Bronchial epithelial cell (primary cell): ENCODE measurements around the gene ADPGK. TPM values are rescaled to one million over a fixed set of nuclear protein-coding genes. Genes with fewer than 3 reads are reported as not detected.
A peak's percentile ranks its signal among the peaks of the same experiment; 100 is the strongest.

Experiments
- DNase-seq: peaks from one replicate; pipeline ENCODE4 v3.0.0-alpha.2; 2010; ENCODE audit warnings: low read depth
- FAIRE-seq: peaks from 2 replicates; lab custom pipeline; 2011; peaks lifted over from hg19 to GRCh38; lab: Jason Lieb, UNC
- H3K27me3 ChIP-seq: 2 replicates; pipeline ENCODE4 v1.5.1; 2011; ENCODE audit warnings: low read length; ENCODE audit not compliant: control insufficient read depth, insufficient read depth
- H3K36me3 ChIP-seq: 2 replicates; pipeline ENCODE4 v1.5.1; 2011; ENCODE audit warnings: low read length; ENCODE audit not compliant: control insufficient read depth, insufficient read depth
- H3K4me3 ChIP-seq: 2 replicates; pipeline ENCODE4 v1.5.1; 2011; ENCODE audit warnings: mild to moderate bottlenecking, low read depth, low read length, control low read depth
- total RNA-seq: library from RNA; depleted of rRNA; stranded (reverse); fragments of >200 nt; gene quantifications from 2 replicates; pipeline ENCODE4 v1.2.1, GENCODE V29; 2014
- TF ChIP-seq, protein P1 (sequence below): IDR thresholded peaks from 2 replicates; pipeline ENCODE4 v1.5.1; 2011; ENCODE audit warnings: mild to moderate bottlenecking, moderate library complexity, low read length, control low read depth, inconsistent platforms; ENCODE audit not compliant: insufficient read depth, severe bottlenecking

The ADPGK gene
- total RNA-seq, 1 donor from 2014 or later: 40.5 TPM

DNA sequence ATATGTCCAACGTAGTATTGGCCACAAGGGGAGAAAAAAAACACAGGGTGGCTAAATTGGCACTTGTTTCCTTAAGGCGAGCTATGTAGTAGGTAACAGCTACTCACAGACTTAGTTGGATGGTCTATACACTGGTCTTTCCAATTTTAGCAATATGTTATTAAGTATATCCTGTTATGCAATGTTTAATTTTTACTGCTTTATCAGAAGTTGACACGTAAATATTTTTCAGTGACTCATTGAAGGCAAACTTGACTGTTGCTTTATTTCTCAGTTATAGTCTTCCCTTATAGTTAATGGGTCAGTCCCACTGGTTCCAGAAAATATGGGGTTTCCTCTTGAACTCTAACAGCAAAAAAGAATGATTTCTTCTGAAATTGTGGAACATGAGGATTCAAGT lies 46.5 kb downstream of the ADPGK start:
- no peak for FAIRE-seq

DNA sequence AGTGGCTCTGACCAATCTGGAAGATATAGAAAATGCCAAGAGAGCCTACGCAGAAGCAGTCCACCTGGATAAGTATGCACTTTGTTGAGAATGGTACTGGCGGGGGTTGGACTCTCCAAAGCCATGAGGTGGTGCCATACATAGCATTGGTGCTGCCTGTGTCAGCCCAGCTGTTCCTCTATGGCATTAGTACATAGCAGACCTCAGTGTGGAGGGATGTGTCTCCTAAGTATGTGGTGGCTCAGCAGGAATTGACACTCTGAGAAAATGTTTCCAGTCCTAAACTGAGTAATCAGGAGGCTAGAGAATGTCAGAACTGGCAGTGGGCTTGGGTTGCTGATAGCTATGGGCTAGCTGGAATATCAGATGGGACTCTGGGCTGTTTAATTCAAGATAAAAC lies 48.4 kb downstream of the ADPGK start:
- FAIRE-seq (no peak), DNase-seq (no peak)
- Histone ChIP-seq H3K27me3 (no peaks in the 10 kb centered on the region), H3K36me3 (no peaks in the 10 kb centered on the region), H3K4me3 (no peak overlapping the region)
- TF ChIP-seq, protein P1, sequence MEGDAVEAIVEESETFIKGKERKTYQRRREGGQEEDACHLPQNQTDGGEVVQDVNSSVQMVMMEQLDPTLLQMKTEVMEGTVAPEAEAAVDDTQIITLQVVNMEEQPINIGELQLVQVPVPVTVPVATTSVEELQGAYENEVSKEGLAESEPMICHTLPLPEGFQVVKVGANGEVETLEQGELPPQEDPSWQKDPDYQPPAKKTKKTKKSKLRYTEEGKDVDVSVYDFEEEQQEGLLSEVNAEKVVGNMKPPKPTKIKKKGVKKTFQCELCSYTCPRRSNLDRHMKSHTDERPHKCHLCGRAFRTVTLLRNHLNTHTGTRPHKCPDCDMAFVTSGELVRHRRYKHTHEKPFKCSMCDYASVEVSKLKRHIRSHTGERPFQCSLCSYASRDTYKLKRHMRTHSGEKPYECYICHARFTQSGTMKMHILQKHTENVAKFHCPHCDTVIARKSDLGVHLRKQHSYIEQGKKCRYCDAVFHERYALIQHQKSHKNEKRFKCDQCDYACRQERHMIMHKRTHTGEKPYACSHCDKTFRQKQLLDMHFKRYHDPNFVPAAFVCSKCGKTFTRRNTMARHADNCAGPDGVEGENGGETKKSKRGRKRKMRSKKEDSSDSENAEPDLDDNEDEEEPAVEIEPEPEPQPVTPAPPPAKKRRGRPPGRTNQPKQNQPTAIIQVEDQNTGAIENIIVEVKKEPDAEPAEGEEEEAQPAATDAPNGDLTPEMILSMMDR: no peak

More for the DNA sequence above, 46.5 kb downstream of the ADPGK start:
- Histone ChIP-seq H3K36me3 (no peaks in the 10 kb centered on the region), H3K4me3 (no peak overlapping the region), H3K27me3 (no peaks in the 10 kb centered on the region)
- peak; percentile 62 for DNase-seq
- TF ChIP-seq, protein P1: no peak

DNA sequence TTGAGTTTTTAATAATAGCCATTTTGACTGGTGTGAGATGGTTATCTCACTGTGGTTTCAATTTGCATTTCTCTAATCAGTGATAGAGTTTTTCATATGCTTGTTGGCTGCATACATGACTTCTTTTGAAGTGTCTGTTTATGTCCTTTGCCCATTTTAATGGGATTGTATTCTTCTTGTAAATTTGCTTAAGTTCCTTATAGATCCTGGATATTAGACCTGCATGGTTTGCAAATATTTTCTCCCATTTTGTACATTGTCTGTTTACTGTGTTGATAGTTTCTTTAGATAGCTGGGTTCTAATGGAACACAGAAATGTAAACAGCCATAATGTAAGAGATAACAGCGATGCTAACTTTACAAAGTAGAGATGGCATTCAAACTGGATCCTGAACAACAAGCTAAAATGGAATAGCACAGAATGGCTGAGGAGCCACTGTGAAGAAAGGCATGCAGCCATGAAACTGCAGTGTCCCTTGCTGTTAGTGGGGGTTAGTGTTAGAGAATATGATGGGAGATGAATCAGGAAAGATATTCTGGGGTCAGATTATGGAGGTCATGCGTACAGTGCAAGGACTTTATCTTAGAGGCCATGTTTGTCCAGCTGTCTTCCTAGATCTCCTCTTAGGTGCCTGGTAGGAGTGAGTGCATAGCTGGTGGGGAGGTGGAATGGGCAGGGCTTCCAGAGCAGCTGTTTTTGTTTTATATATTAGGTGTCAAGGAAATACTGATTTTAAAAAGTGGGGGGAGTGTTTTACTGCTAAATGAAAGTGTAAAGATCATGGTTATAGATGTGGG lies 49.4 kb downstream of the ADPGK start:
- DNase-seq: no peak
- H3K27me3 ChIP-seq: no peaks in the 10 kb centered on the region
- TF ChIP-seq, protein P1: no peak
- H3K36me3 ChIP-seq: no peaks in the 10 kb centered on the region
- H3K4me3 ChIP-seq: no peak overlapping the region
- no peak for FAIRE-seq

DNA sequence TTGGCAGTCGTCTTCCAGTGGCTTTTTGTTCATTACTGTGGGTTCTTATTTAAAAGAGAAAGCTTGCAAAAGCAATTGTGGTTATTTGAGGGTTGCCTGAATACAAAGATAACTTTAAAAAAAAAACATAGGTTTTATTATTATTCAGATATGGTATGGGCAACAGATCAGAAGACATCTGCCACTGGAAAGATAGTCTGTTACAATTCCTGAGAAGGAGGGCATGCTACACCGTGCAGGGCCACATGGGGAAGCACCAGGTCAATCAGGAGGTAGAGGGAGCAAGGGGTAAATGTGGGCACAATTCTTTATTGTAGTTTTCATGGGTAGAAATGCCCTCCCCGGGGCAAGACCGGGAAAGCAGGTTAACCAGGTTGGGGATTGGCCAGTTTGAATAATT lies 51.0 kb downstream of the ADPGK start:
- no peaks in the 10 kb centered on the region for H3K27me3 ChIP-seq
- no peaks in the 10 kb centered on the region for H3K36me3 ChIP-seq
- FAIRE-seq (no peak), DNase-seq (no peak)
- no peak overlapping the region for H3K4me3 ChIP-seq
- TF ChIP-seq, protein P1: no peak

DNA sequence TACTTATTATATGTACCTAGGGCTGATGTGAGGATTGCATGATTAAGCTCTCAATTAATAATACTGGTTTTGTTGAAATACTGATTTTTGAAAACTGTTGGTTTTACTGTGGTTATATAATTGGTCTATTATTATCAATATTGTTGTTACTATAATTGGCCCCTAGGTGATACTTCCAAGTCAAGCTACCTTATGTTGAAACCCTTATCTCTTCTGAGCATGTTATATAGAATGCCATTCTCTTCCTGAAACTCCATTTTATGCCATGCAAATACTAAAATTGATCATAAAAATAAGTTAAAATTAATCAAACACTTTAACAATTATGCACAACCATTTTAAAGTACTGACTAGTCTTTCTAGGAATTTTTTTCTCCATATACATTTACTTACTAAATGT lies 51.5 kb downstream of the ADPGK start:
- no peaks in the 10 kb centered on the region for H3K27me3 ChIP-seq
- DNase-seq: no peak
- no peak for FAIRE-seq

More for the DNA sequence above, 51.5 kb downstream of the ADPGK start:
- Histone ChIP-seq H3K36me3 (no peaks in the 10 kb centered on the region), H3K4me3 (no peak overlapping the region)
- TF ChIP-seq, protein P1: no peak
